Cerebellar cortex (tissue), 1 donor: Measurements from ENCODE around the gene PHLDB2.

Experiments
- DNase-seq: peaks from one replicate; pipeline ENCODE4 v3.0.0-alpha.2; 2015; ENCODE audit warnings: low spot score

Gene PHLDB2

GRCh38 chr3:111926266-111926676 lies 67.2 kb downstream of the PHLDB2 start:
- no peak for DNase-seq

- no peak for DNase-seq
These were observed 69.5 kb downstream of the PHLDB2 start for GRCh38 chr3:111928613-111929012.

- no peak for DNase-seq
These were observed 70.4 kb downstream of the PHLDB2 start for GRCh38 chr3:111929484-111929883.

GRCh38 chr3:111932946-111933345 lies 73.9 kb downstream of the PHLDB2 start:
- no peak for DNase-seq

- DNase-seq: no peak
These were observed 77.3 kb downstream of the PHLDB2 start for GRCh38 chr3:111936191-111936841.

- DNase-seq: no peak
These were observed 77.9 kb downstream of the PHLDB2 start for GRCh38 chr3:111936967-111937366.

GRCh38 chr3:111937871-111938270 lies 78.8 kb downstream of the PHLDB2 start:
- DNase-seq: no peak

- no peak for DNase-seq
These were observed 80.8 kb downstream of the PHLDB2 start for GRCh38 chr3:111939873-111940272.

GRCh38 chr3:111943533-111943932 lies 84.5 kb downstream of the PHLDB2 start:
- DNase-seq: no peak

- no peak for DNase-seq
These were observed 85.3 kb downstream of the PHLDB2 start for GRCh38 chr3:111944372-111944771.

- DNase-seq: no peak
These were observed 88.2 kb downstream of the PHLDB2 start for GRCh38 chr3:111947231-111947630.

GRCh38 chr3:111948786-111949185 lies 89.7 kb downstream of the PHLDB2 start:
- DNase-seq: no peak

GRCh38 chr3:111949712-111950111 lies 90.6 kb downstream of the PHLDB2 start:
- DNase-seq: no peak

GRCh38 chr3:111951032-111951431 lies 92.0 kb downstream of the PHLDB2 start:
- no peak for DNase-seq

- DNase-seq: no peak
These were observed 93.0 kb downstream of the PHLDB2 start for GRCh38 chr3:111952086-111952485.

- no peak for DNase-seq
These were observed 93.9 kb downstream of the PHLDB2 start for GRCh38 chr3:111952866-111953450.

- DNase-seq: no peak
These were observed 95.3 kb downstream of the PHLDB2 start for GRCh38 chr3:111954228-111954990.

GRCh38 chr3:111955876-111956275 lies 96.8 kb downstream of the PHLDB2 start:
- no peak for DNase-seq

- DNase-seq: no peak
These were observed 97.4 kb downstream of the PHLDB2 start for GRCh38 chr3:111956449-111956848.

- DNase-seq: no peak
These were observed 98.1 kb downstream of the PHLDB2 start for GRCh38 chr3:111956995-111957734.

- no peak for DNase-seq
These were observed 102.5 kb downstream of the PHLDB2 start for GRCh38 chr3:111961461-111962164.

GRCh38 chr3:111963424-111963823 lies 104.4 kb downstream of the PHLDB2 start:
- DNase-seq: no peak
